Mucosa of rectum (tissue), 2 donors: ENCODE results near the gene SYCP2.
"Not testable (repeated sequence)": the region's sequence is repeated elsewhere in the genome, so short reads cannot be mapped to it uniquely, and the experiment has no call there.

Source experiments
- H3K27ac ChIP-seq, 2 donors: one replicate each; pipeline ENCODE4 v1.7.0; 2013; ENCODE audit warnings: inconsistent platforms in 2 of 2, low read depth in 2 of 2, low read length in 2 of 2
- H3K27me3 ChIP-seq, 2 donors: one replicate each; pipeline ENCODE4 v1.7.0; 2013; ENCODE audit warnings: low read length in 2 of 2; ENCODE audit not compliant: control insufficient read depth in 2 of 2, insufficient read depth in 2 of 2
- H3K36me3 ChIP-seq, 2 donors: one replicate each; pipeline ENCODE4 v1.7.0; 2013; ENCODE audit warnings: low read length in 2 of 2; ENCODE audit not compliant: control insufficient read depth in 2 of 2, insufficient read depth in 2 of 2
- H3K4me1 ChIP-seq, 2 donors: one replicate each; pipeline ENCODE4 v1.7.0; 2013; ENCODE audit warnings: low read length in 2 of 2, mild to moderate bottlenecking in 1 of 2; ENCODE audit not compliant: control insufficient read depth in 2 of 2, insufficient read depth in 2 of 2
- H3K4me3 ChIP-seq, 2 donors: one replicate each; pipeline ENCODE4 v1.7.0; 2013; ENCODE audit warnings: low read length in 2 of 2
- H3K9ac ChIP-seq, 2 donors: one replicate each; pipeline ENCODE4 v1.7.0; 2013; ENCODE audit warnings: low read length in 2 of 2, low read depth in 1 of 2, mild to moderate bottlenecking in 1 of 2
- H3K9me3 ChIP-seq, 2 donors: one replicate each; pipeline ENCODE4 v1.7.0; 2013; ENCODE audit warnings: low read length in 2 of 2; ENCODE audit not compliant: control insufficient read depth in 2 of 2
- donor health status: healthy.
- donor health status: Normal muscosa, but diverticular disease.

Gene SYCP2

DNA sequence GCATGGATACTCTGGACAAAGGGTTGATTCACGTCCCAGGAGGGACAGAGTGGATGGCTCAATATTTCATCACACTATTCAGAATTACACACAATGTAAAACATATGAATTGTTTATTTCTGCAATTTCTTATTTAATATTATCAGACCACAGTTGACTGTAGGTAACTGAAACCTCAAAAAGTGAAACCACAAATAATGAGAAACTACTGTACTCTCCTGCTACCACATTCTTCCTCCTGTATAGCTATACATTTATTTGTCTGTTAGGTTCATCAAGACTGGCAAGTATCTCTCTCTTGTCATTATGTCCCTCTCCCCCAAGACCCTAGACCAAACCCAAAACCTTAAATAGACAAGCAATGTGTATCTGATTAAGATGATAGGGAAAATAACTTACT, 60.0 kb downstream of the SYCP2 start:
- H3K36me3 ChIP-seq = no peaks in the 10 kb centered on the region
- H3K27ac ChIP-seq = no peak overlapping the region
- no peaks in the 10 kb centered on the region for H3K27me3 ChIP-seq

DNA sequence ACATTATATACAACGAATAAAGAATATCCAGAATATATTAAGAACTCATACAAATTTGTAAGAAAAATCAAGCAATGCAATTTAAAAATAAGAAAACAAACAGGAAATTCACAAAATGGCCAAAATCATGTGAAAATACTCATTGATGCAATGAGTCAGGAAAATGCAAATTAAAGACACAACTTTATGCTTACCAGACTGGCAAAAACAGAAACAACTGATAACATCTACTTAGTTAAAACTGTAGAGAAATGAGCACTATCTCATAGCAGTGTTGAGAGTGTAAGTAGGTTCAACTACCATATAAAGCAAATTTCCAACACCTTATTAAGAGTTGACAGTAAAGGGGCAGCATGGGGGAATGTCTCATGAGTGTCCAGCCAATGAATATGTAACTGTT, 62.3 kb downstream of the SYCP2 start:
- no peak overlapping the region for H3K27ac ChIP-seq
- H3K9ac ChIP-seq = no peak overlapping the region
- H3K9me3 ChIP-seq = no peaks in the 10 kb centered on the region
- no peaks in the 10 kb centered on the region for H3K27me3 ChIP-seq
- no peak overlapping the region for H3K4me3 ChIP-seq
- H3K36me3 ChIP-seq = no peaks in the 10 kb centered on the region
- H3K4me1 ChIP-seq = no peaks in the 10 kb centered on the region

More for the DNA sequence above, 60.0 kb downstream of the SYCP2 start:
- no peak overlapping the region for H3K9ac ChIP-seq
- no peaks in the 10 kb centered on the region for H3K4me1 ChIP-seq
- no peak overlapping the region for H3K4me3 ChIP-seq
- H3K9me3 ChIP-seq = no peaks in the 10 kb centered on the region

- no peaks in the 10 kb centered on the region for H3K9me3 ChIP-seq
- no peaks in the 10 kb centered on the region for H3K36me3 ChIP-seq
- H3K4me1 ChIP-seq = no peaks in the 10 kb centered on the region
- no peak overlapping the region for H3K9ac ChIP-seq
- H3K27me3 ChIP-seq = no peaks in the 10 kb centered on the region
- no peak overlapping the region for H3K4me3 ChIP-seq
- no peak overlapping the region for H3K27ac ChIP-seq
Measured at GRCh38 chr20:59866338-59866737, 67.1 kb downstream of the SYCP2 start.

- H3K4me1 ChIP-seq = no peaks in the 10 kb centered on the region
- no peak overlapping the region for H3K4me3 ChIP-seq
- no peak overlapping the region for H3K9ac ChIP-seq
- H3K27ac ChIP-seq = no peak overlapping the region
- H3K36me3 ChIP-seq = no peaks in the 10 kb centered on the region
- H3K27me3 ChIP-seq = no peaks in the 10 kb centered on the region
- no peaks in the 10 kb centered on the region for H3K9me3 ChIP-seq
Measured at GRCh38 chr20:59864726-59865125, 68.7 kb downstream of the SYCP2 start.

- H3K9ac ChIP-seq = no peak overlapping the region
- no peak overlapping the region for H3K4me3 ChIP-seq
- H3K9me3 ChIP-seq = no peaks in the 10 kb centered on the region
- no peaks in the 10 kb centered on the region for H3K4me1 ChIP-seq
- no peak overlapping the region for H3K27ac ChIP-seq
- H3K27me3 ChIP-seq = no peaks in the 10 kb centered on the region
- H3K36me3 ChIP-seq = no peaks in the 10 kb centered on the region
Measured at GRCh38 chr20:59863058-59863457, 70.4 kb downstream of the SYCP2 start.

DNA sequence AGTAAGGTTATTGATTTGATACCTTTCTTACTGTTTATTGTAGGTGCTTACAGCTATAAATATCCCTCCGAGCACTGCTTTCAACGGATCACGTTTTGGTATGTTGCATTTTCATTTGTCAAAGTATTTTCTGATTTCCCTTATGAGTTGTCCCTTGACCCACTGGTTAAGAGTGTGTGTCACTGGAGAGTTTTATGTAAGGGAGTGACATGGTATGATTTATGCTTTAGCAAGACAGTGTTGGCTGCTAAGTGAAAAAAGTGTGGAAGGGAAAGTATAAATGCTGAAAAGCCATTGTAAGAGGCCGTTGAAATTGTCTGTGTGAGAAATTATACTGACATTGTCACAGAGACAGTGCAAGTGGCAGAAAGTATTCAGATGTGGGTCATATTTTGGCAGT, 72.0 kb downstream of the SYCP2 start:
- H3K9ac ChIP-seq = no peak overlapping the region
- no peak overlapping the region for H3K4me3 ChIP-seq
- H3K36me3 ChIP-seq = no peaks in the 10 kb centered on the region
- no peak overlapping the region for H3K27ac ChIP-seq
- H3K27me3 ChIP-seq = no peaks in the 10 kb centered on the region
- H3K4me1 ChIP-seq = no peaks in the 10 kb centered on the region
- no peaks in the 10 kb centered on the region for H3K9me3 ChIP-seq

GRCh38 chr20:59858425-59858824, 75.0 kb downstream of the SYCP2 start:
- no peak overlapping the region for H3K4me3 ChIP-seq
- no peaks in the 10 kb centered on the region for H3K27me3 ChIP-seq
- H3K36me3 ChIP-seq = no peaks in the 10 kb centered on the region
- H3K9ac ChIP-seq = no peak overlapping the region
- no peaks in the 10 kb centered on the region for H3K4me1 ChIP-seq
- no peak overlapping the region for H3K27ac ChIP-seq
- no peaks in the 10 kb centered on the region for H3K9me3 ChIP-seq

- Histone ChIP-seq H3K9ac (no peak overlapping the region), H3K9me3 (no peaks in the 10 kb centered on the region), H3K27ac (no peak overlapping the region)
Measured at GRCh38 chr20:59857966-59858365, 75.5 kb downstream of the SYCP2 start.

DNA sequence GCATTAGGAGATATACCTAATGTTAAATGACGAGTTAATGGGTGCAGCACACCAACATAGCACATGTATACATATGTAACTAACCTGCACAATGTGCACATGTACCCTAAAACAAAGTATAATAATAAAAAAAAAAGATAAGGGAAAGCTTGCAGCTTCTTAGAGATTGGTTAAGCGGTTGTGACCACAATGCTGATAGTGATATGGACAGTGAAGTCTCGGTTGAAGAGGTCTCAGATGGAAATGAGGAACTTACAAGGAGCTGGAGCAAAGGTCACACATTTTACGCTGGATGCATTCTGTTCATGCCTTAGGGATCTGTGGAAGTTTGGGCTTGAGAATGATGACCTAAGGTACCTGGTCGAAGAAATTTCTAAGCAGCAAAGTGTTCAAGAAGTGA, 76.5 kb downstream of the SYCP2 start:
- not testable (repeated sequence) for H3K36me3 ChIP-seq, H3K4me1 ChIP-seq, H3K27ac ChIP-seq, H3K9me3 ChIP-seq, H3K9ac ChIP-seq, H3K4me3 ChIP-seq, H3K27me3 ChIP-seq

More at GRCh38 chr20:59857966-59858365, 75.5 kb downstream of the SYCP2 start:
- Histone ChIP-seq H3K4me1 (no peaks in the 10 kb centered on the region), H3K27me3 (no peaks in the 10 kb centered on the region), H3K4me3 (no peak overlapping the region), H3K36me3 (no peaks in the 10 kb centered on the region)

GRCh38 chr20:59856526-59856925, 76.9 kb downstream of the SYCP2 start:
- not testable (repeated sequence) for H3K27me3 ChIP-seq, H3K4me1 ChIP-seq, H3K9me3 ChIP-seq, H3K9ac ChIP-seq, H3K4me3 ChIP-seq, H3K27ac ChIP-seq, H3K36me3 ChIP-seq

DNA sequence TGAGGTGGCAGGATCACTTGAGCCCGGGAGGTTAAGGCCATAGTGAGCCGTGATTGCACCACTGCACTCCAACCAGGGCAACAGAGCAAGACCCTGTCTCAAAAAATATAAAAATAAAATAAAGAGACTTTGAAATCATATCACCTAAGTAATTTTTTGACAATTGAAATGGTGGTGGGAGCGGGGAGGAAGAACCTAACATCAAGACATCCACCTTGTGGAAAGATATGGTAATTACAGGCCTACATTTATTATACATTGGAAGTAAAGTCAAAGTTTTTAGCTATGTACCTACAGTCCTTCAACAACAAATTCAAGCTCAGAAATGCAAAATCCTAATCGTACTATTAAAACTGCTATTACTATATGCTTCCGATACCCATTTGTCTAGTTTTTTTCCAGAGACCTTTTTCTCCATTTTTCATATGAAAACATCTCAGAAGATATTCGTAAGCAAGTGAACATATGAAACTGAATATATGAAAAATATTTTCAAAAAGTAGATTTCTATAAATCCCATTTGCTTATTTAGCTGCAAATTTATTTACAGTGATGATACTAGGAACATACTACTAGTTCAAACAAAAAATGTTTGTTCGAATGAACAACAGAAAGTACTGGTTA, 83.3 kb downstream of the SYCP2 start:
- no peak overlapping the region for H3K9ac ChIP-seq
- H3K4me1 ChIP-seq = no peaks in the 10 kb centered on the region
- no peak overlapping the region for H3K4me3 ChIP-seq
- no peaks in the 10 kb centered on the region for H3K9me3 ChIP-seq
- no peaks in the 10 kb centered on the region for H3K36me3 ChIP-seq
- no peaks in the 10 kb centered on the region for H3K27me3 ChIP-seq
- no peak overlapping the region for H3K27ac ChIP-seq
